K562 (cell line): ENCODE data around the gene PRODH2.

Source experiments
- ARNT ChIP-seq, 2 experiments: fragments of 450-650 bp; IDR thresholded peaks; 2 replicates each; pipeline ENCODE4 v1.6.1; 2016; ENCODE audit warnings: mild to moderate bottlenecking in 1 of 2
- CBFB ChIP-seq: sonication (generic); formaldehyde crosslinking; IDR thresholded peaks from 2 replicates; pipeline ENCODE4 v1.4.0; 2020; ENCODE audit warnings: mild to moderate bottlenecking, missing genetic modification reagents
- CCAR2 ChIP-seq: fragments of 200-400 bp; formaldehyde crosslinking; IDR thresholded peaks from 2 replicates; pipeline ENCODE4 v1.6.1; 2017; ENCODE audit warnings: mild to moderate bottlenecking, low read depth, low read length
- CTCF ChIP-seq, 3 experiments: IDR thresholded peaks in 2 of 3; conservative IDR thresholded peaks in 1 of 3; 2 replicates each; pipeline ENCODE4 v1.5.1; 2011 to 2012; ENCODE audit warnings: low read length in 3 of 3, mild to moderate bottlenecking in 3 of 3, control low read depth in 2 of 3, improper control_type of control experiment in 1 of 3, inconsistent platforms in 1 of 3, low read depth in 1 of 3, mixed read lengths in 1 of 3, moderate library complexity in 1 of 3; ENCODE audit not compliant: insufficient read depth in 2 of 3
- EP300 ChIP-seq: IDR thresholded peaks from 2 replicates; pipeline ENCODE4 v1.6.1; 2012; ENCODE audit warnings: low read length, improper control_type of control experiment
- ETV6 ChIP-seq, 3 experiments: fragments of 150-350 bp in 1 of 3; sonication (generic) in 1 of 3; formaldehyde crosslinking in 1 of 3; IDR thresholded peaks; 2 replicates each; pipeline versions ENCODE4 v1.6.1 to v1.8.0; 2014 to 2022; ENCODE audit warnings: borderline replicate concordance in 2 of 3, low read depth in 2 of 3, antibody characterized with exemption in 1 of 3, low read length in 1 of 3, mild to moderate bottlenecking in 1 of 3, missing genetic modification reagents in 1 of 3
- HDAC2 ChIP-seq: fragments of 450-650 bp; IDR thresholded peaks from 2 replicates; pipeline ENCODE4 v1.6.1; 2016; ENCODE audit warnings: mild to moderate bottlenecking
- MAZ ChIP-seq, 2 experiments: fragments of 450-650 bp in 1 of 2; sonication (generic) in 1 of 2; formaldehyde crosslinking; IDR thresholded peaks in 1 of 2; conservative IDR thresholded peaks in 1 of 2; 2 replicates each; pipeline versions ENCODE4 v1.4.0 to v1.5.0; 2020; ENCODE audit warnings: mild to moderate bottlenecking in 1 of 2, missing genetic modification reagents in 1 of 2
- MEF2A ChIP-seq: IDR thresholded peaks from 2 replicates; pipeline ENCODE4 v1.6.1; 2011; ENCODE audit warnings: low read depth, mild to moderate bottlenecking, low read length, moderate library complexity; ENCODE audit not compliant: control insufficient read depth
- SREBF1 ChIP-seq: fragments of 150-350 bp; IDR thresholded peaks from 2 replicates; pipeline ENCODE4 v1.6.1; 2014; ENCODE audit warnings: antibody characterized with exemption, low read depth, low read length, borderline replicate concordance
- ZC3H11A ChIP-seq: IDR thresholded peaks from 2 replicates; pipeline ENCODE4 v1.6.1; 2012; ENCODE audit warnings: low read depth, low read length, improper control_type of control experiment
- ZNF12 ChIP-seq: sonication (generic); formaldehyde crosslinking; IDR thresholded peaks from 2 replicates; pipeline ENCODE4 v1.4.0; 2020; ENCODE audit warnings: mild to moderate bottlenecking, missing genetic modification reagents
- TF ChIP-seq, protein P1 (sequence below), 2 experiments: fragments of 450-650 bp in 1 of 2; sonication (generic) in 1 of 2; formaldehyde crosslinking in 1 of 2; IDR thresholded peaks in 1 of 2; conservative IDR thresholded peaks in 1 of 2; 2 replicates each; pipeline versions ENCODE4 v1.6.1 to v1.8.1; 2016 to 2023; ENCODE audit warnings: mild to moderate bottlenecking in 2 of 2, moderate library complexity in 2 of 2, inconsistent platforms in 1 of 2, missing genetic modification reagents in 1 of 2

DNA sequence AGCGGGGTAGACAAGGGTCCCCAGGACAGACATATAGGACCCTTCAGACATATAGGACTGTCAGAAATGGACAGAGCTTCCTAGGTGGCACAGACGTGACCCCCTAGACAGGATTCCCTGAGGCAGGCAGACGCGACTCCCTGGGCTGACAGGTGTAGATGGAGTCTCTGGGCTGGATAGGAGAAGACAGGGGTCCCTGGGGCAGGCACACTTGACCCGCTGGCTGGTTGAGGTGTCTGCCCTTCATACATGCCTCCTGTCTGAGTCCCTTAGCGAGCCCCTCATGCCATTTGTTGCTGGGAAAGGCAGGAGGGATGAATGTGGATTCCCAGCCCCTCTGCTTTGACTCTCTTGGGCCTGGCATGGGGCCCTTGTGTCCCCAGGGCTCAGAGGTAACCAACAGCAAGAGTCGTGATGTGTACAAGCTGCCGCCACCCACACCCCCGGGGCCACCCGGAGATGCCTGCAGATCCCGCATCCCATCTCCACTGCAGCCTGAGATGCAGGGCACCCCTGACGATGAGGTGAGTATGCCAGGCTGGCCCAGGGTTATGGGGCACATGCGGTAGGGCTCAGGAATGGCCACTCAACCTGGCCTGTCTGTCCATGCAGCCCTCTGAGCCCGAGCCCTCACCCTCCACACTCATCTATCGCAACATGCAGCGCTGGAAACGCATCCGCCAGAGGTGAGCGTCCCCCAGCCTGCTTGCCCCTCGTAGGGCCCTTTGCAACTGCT lies 58.8 kb downstream of the PRODH2 start:
- TF ChIP-seq ARNT (IDR thresholded peaks at IDR 0.05) (no peak), CCAR2 (no peak), CTCF (IDR thresholded peaks at IDR 0.05 in 2 of 3, conservative IDR thresholded peaks at IDR 0.05 in 1 of 3; ENCODE audit: insufficient read depth in 2 of 3, low read depth in 1 of 3, low read length in 3 of 3) (no peak), HDAC2 (no peak), SREBF1 (no peak), ZNF12 (CRISPR knock-in tag) (no peak), ZC3H11A (no peak), MEF2A (no peak), ETV6 (IDR thresholded peaks at IDR 0.05; ENCODE audit: borderline replicate concordance in 1 of 2, low read depth in 2 of 2, low read length in 1 of 2) (no peak), ETV6 (CRISPR knock-in tag; IDR thresholded peaks at IDR 0.05; ENCODE audit: borderline replicate concordance) (no peak), EP300 (no peak), MAZ (CRISPR knock-in tag; conservative IDR thresholded peaks at IDR 0.05 in 1 of 2, IDR thresholded peaks at IDR 0.05 in 1 of 2) (no peak), CBFB (no peak)
- TF ChIP-seq, protein P1, sequence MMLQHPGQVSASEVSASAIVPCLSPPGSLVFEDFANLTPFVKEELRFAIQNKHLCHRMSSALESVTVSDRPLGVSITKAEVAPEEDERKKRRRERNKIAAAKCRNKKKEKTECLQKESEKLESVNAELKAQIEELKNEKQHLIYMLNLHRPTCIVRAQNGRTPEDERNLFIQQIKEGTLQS (IDR thresholded peaks at IDR 0.05) = no peak
- TF ChIP-seq, protein P1 (CRISPR knock-in tag; conservative IDR thresholded peaks at IDR 0.05) = no peak
